GM12891 (cell line): ENCODE data around the gene MYLK.

Experiments used
- PAX5 ChIP-seq: IDR thresholded peaks from 2 replicates; pipeline ENCODE4 v1.6.1; 2011; ENCODE audit warnings: low read length, moderate library complexity, mild to moderate bottlenecking; ENCODE audit not compliant: insufficient read depth, severe bottlenecking
- POLR2A ChIP-seq: IDR thresholded peaks from 2 replicates; pipeline ENCODE4 v1.6.1; 2011; ENCODE audit warnings: low read depth, low read length, control low read depth
- POLR2AphosphoS5 ChIP-seq: IDR thresholded peaks from 2 replicates; pipeline ENCODE4 v1.6.1; 2011; ENCODE audit warnings: low read depth, low read length, control low read depth
- SPI1 ChIP-seq: IDR thresholded peaks from 2 replicates; pipeline ENCODE4 v1.6.1; 2011; ENCODE audit warnings: low read depth, low read length, control low read depth
- TAF1 ChIP-seq: IDR thresholded peaks from 2 replicates; pipeline ENCODE4 v1.6.1; 2011; ENCODE audit warnings: low read depth, low read length, control low read depth

DNA sequence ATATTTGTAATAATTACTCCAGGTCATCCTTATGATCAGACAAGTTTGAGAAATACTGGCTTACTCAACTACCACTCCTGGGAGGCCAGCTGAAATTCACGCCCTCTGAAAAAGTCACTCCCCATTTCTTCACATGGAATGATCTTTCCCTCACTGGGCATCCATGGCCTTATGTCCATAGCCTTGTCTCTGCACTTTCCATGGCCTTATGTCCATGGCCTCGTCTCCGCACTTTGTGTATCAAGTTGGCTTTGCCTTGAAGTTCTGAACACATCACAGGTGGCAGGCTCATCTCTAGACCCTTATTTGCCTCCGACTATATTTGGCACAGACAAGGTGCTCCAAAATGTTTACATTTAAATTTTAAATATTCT is 241.2 kb downstream of the MYLK start:
- TF ChIP-seq POLR2AphosphoS5 (no peak), SPI1 (no peak), POLR2A (no peak), TAF1 (no peak), PAX5 (no peak)
